HG03442 (cell line): Measurements from ENCODE around the gene RPL32.

ENCODE experiments used
- ATAC-seq: cut with Tn5 transposase; IDR thresholded peaks from one replicate; pipeline ENCODE4 v1.9.1; 2021; ENCODE audit warnings: mild to moderate bottlenecking, moderate library complexity; ENCODE audit not compliant: unreplicated experiment

RPL32 gene

GRCh38 chr3:12833222-12834161 is 7.9 kb downstream of the RPL32 start:
- ATAC-seq: no peak

GRCh38 chr3:12832350-12833221 is 8.8 kb downstream of the RPL32 start:
- ATAC-seq: no peak

- no peak for ATAC-seq
Measured at GRCh38 chr3:12831301-12831866, 10.0 kb downstream of the RPL32 start.

- ATAC-seq: no peak
Measured at GRCh38 chr3:12830785-12831156, 10.6 kb downstream of the RPL32 start.

GRCh38 chr3:12829886-12830784 is 11.2 kb downstream of the RPL32 start:
- no peak for ATAC-seq

GRCh38 chr3:12829404-12829803 is 12.0 kb downstream of the RPL32 start:
- ATAC-seq: no peak

GRCh38 chr3:12828751-12829150 is 12.6 kb downstream of the RPL32 start:
- ATAC-seq: no peak

GRCh38 chr3:12825156-12825555 is 16.2 kb downstream of the RPL32 start:
- no peak for ATAC-seq

GRCh38 chr3:12824299-12824698 is 17.1 kb downstream of the RPL32 start:
- no peak for ATAC-seq

GRCh38 chr3:12822725-12823373 is 18.5 kb downstream of the RPL32 start:
- no peak for ATAC-seq

- no peak for ATAC-seq
Measured at GRCh38 chr3:12818773-12819172, 22.6 kb downstream of the RPL32 start.

- no peak for ATAC-seq
Measured at GRCh38 chr3:12818273-12818672, 23.1 kb downstream of the RPL32 start.

- no peak for ATAC-seq
Measured at GRCh38 chr3:12817343-12817710, 24.0 kb downstream of the RPL32 start.

- ATAC-seq: no peak
Measured at GRCh38 chr3:12816521-12817342, 24.6 kb downstream of the RPL32 start.

- ATAC-seq: no peak
Measured at GRCh38 chr3:12815719-12816118, 25.6 kb downstream of the RPL32 start.

GRCh38 chr3:12815078-12815477 is 26.3 kb downstream of the RPL32 start:
- ATAC-seq: no peak

GRCh38 chr3:12813967-12814366 is 27.4 kb downstream of the RPL32 start:
- ATAC-seq: no peak

GRCh38 chr3:12812812-12813211 is 28.6 kb downstream of the RPL32 start:
- no peak for ATAC-seq

- no peak for ATAC-seq
Measured at GRCh38 chr3:12810961-12811360, 30.4 kb downstream of the RPL32 start.
